ENCODE data around the gene MED23. TPM values are rescaled to one million over a fixed set of nuclear protein-coding genes. Genes with fewer than 3 reads are reported as not detected.

Gene MED23
- total and polyA plus RNA-seq, 9 of the 15 experiments (the other 6 are each of a cell fraction or from before 2014, with no cell fraction given) = 13.7 to 61.2 (median 27.2) TPM

DNA sequence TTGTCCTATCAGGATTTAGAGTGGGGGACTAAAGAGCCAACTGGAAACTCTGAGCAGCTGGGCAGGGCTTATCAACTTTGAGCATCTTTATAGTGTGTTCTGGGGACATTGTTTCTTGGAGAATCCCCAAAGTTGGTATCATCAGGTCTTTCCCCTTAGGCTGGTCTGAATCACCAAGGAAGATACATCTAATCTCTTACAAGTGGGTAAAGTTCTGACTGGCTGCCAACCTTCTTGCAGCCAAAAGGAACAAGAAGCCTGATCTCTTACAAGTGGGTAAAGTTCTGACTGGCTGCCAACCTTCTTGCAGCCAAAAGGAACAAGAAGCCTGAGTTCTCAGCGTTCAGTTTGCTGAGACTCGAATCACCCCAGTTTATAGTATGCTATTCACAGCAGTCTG lies 1.6 kb upstream of the MED23 start:
- ChIA-PET POLR2A (interaction anchor here (0.9 to 1.8 kb wide), 3 partner anchors 9 to 24 kb away, joined by 3 to 4 read pairs (median 4); no protein-coding TSS in a partner anchor), CTCF (ENCODE audit: low intra/inter-chr PET ratio) (no interaction called here)
- ATAC-seq (no peak), DNase-seq (ENCODE audit: extremely low read depth in 1 of 4, low spot score in 3 of 4) (peak in 2 of 4 experiments; percentile 16 to 26), FAIRE-seq (no peak)
- H2AFZ ChIP-seq (ENCODE audit: low read depth, low read length) = peak overlapping the region; percentile 98; the same call in 1 of the 2 replicates
- no peaks in the 10 kb centered on the region for H4K20me1 ChIP-seq (replicated peaks; ENCODE audit: control insufficient read depth, insufficient read depth, low read length)
- H3K4me2 ChIP-seq (ENCODE audit: insufficient read depth, low read length) = no peak overlapping the region
- H3K4me1 ChIP-seq (replicated peaks in 1 of 2; ENCODE audit: control insufficient read depth in 2 of 2, insufficient read depth in 2 of 2, low read length in 2 of 2) = peaks cover 0 to 13% of the 10 kb centered on the region in 2 experiments; a peak in 3 of 5 replicates
- in situ Hi-C loops (cut with MboI) = loop anchor here (25.0 kb wide), 1 partner anchor 1183 kb away; the partner anchor contains the start of gene RPS12
- no peaks in the 10 kb centered on the region for H3K27me3 ChIP-seq (ENCODE audit: control insufficient read depth in 2 of 2, insufficient read depth in 2 of 2, low read length in 2 of 2)
- no peaks in the 10 kb centered on the region for H3K9me1 ChIP-seq (ENCODE audit: control insufficient read depth, insufficient read depth, low read length)
- H3K36me3 ChIP-seq (ENCODE audit: control insufficient read depth, insufficient read depth, low read length) = peaks cover 19% of the 10 kb centered on the region
- TF ChIP-seq PHB2 (IDR thresholded peaks at IDR 0.05; ENCODE audit: low read depth) (no peak), GATAD2B (IDR thresholded peaks at IDR 0.05; ENCODE audit: borderline replicate concordance) (no peak), DDX20 (tag; IDR thresholded peaks at IDR 0.05; ENCODE audit: low read depth) (no peak), PTBP1 (IDR thresholded peaks at IDR 0.05; ENCODE audit: low read depth, low read length) (no peak), ARNT (IDR thresholded peaks at IDR 0.05) (no peak), ZNF274 (IDR thresholded peaks at IDR 0.05; ENCODE audit: borderline replicate concordance, low read depth, low read length) (no peak), RCOR1 (IDR thresholded peaks at IDR 0.05; ENCODE audit: borderline replicate concordance in 1 of 2, low read depth in 2 of 2, low read length in 2 of 2) (no peak), BRD4 (IDR thresholded peaks at IDR 0.05) (no peak), DEAF1 (CRISPR knock-in tag; IDR thresholded peaks at IDR 0.05) (no peak), HNRNPLL (IDR thresholded peaks at IDR 0.05; ENCODE audit: low read depth, low read length, poor library complexity, severe bottlenecking) (no peak), POLR2H (tag; IDR thresholded peaks at IDR 0.05; ENCODE audit: low read depth) (no peak), CBX5 (IDR thresholded peaks at IDR 0.05; ENCODE audit: borderline replicate concordance, low read depth) (no peak), ZBTB17 (CRISPR knock-in tag; IDR thresholded peaks at IDR 0.05) (no peak), SUPT5H (IDR thresholded peaks at IDR 0.05) (no peak), SETDB1 (IDR thresholded peaks at IDR 0.05; ENCODE audit: low read length) (no peak), HDAC3 (IDR thresholded peaks at IDR 0.05; ENCODE audit: borderline replicate concordance, partially characterized antibody) (no peak)
- TF ChIP-seq, protein P1, sequence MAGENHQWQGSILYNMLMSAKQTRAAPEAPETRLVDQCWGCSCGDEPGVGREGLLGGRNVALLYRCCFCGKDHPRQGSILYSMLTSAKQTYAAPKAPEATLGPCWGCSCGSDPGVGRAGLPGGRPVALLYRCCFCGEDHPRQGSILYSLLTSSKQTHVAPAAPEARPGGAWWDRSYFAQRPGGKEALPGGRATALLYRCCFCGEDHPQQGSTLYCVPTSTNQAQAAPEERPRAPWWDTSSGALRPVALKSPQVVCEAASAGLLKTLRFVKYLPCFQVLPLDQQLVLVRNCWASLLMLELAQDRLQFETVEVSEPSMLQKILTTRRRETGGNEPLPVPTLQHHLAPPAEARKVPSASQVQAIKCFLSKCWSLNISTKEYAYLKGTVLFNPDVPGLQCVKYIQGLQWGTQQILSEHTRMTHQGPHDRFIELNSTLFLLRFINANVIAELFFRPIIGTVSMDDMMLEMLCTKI (IDR thresholded peaks at IDR 0.05; ENCODE audit: partially characterized antibody) = no peak
- TF ChIP-seq, protein P2, sequence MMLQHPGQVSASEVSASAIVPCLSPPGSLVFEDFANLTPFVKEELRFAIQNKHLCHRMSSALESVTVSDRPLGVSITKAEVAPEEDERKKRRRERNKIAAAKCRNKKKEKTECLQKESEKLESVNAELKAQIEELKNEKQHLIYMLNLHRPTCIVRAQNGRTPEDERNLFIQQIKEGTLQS (IDR thresholded peaks at IDR 0.05) = no peak
- TF ChIP-seq, protein P2 (CRISPR knock-in tag; conservative IDR thresholded peaks at IDR 0.05) = no peak
- intact Hi-C loops (cut with micrococcal nuclease) = no loop called here
- no TSS peak for BruUV-seq (replicated peaks)
- no peak overlapping the region for H3K9ac ChIP-seq (ENCODE audit: insufficient read depth in 1 of 2, low read depth in 2 of 2, low read length in 2 of 2)
- H3K79me2 ChIP-seq (ENCODE audit: control insufficient read depth, insufficient read depth, low read length) = peaks cover 27% of the 10 kb centered on the region
- WGBS (ENCODE audit: insufficient coverage, low coverage, missing lambda C conversion rate) = 57% methylated on average over 2 of the region's 2 CpGs
- no peak overlapping the region for H3K27ac ChIP-seq (ENCODE audit: extremely low read depth, low read depth, low read length)
- H3K9me3 ChIP-seq (replicated peaks; ENCODE audit: control insufficient read depth, insufficient read depth, low read depth, low read length) = no peaks in the 10 kb centered on the region
- H3K4me3 ChIP-seq = no peak overlapping the region
